GM18951 (cell line): Measurements from ENCODE around the gene COL20A1.

Experiments used
- POLR2A ChIP-seq: IDR thresholded peaks from 4 replicates; pipeline ENCODE4 v1.6.1; 2011; ENCODE audit warnings: mild to moderate bottlenecking; ENCODE audit not compliant: insufficient read length, insufficient read depth; ENCODE audit errors: extremely low read depth
- in situ Hi-C: fragments of 300-500 bp; cut with MboI; formaldehyde crosslinking; loops from one replicate; pipeline ENCODE4 v1.12.0; 2022; ENCODE audit warnings: low sequenced_read_pairs, mixed read lengths, inconsistent platforms; ENCODE audit not compliant: unreplicated experiment

COL20A1 gene

DNA sequence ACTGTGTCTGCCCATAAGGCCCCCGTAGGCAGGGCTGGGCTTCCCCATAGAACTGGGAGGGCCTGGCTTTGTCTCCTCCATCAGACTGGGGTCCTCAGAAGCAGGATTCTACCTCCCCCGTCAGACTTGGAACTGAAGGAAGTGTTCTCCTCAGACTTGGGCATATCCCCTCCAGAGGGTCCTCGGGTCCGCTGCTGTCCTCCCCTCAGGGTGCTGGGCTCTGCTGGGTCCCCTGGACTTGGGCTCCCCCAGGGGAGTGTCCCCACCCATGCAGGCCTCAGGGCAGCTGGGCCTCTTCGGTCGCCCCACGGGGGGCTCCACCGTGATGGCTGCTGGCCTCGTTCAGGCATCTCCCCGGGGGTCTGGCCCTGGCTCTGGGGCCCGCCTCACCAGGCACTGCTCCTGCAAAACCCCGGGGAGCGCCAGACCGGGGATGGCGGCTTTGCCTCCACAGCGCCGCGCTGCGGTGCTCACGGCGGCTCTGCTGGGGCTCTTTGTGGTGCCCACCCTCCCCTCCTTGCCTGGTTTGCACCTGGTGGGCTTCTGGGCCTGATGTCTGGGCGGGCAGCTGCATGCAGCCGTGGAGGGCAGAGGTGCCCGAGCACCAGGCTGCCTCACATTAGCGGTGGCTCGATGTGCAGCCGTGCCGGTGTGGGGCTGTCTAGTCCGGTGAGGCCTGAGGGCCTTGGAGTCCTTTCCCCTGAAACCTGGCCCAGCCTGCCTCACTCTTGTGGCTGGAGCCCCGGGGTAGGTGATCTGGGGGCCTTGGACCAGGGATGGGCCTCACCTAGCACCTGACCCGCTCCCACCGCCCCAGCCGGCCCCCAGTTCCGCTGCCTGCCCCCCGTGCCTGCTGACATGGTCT is 13.9 kb downstream of the COL20A1 start:
- in situ Hi-C loops, result no loop called here
- no peak for TF ChIP-seq POLR2A

DNA sequence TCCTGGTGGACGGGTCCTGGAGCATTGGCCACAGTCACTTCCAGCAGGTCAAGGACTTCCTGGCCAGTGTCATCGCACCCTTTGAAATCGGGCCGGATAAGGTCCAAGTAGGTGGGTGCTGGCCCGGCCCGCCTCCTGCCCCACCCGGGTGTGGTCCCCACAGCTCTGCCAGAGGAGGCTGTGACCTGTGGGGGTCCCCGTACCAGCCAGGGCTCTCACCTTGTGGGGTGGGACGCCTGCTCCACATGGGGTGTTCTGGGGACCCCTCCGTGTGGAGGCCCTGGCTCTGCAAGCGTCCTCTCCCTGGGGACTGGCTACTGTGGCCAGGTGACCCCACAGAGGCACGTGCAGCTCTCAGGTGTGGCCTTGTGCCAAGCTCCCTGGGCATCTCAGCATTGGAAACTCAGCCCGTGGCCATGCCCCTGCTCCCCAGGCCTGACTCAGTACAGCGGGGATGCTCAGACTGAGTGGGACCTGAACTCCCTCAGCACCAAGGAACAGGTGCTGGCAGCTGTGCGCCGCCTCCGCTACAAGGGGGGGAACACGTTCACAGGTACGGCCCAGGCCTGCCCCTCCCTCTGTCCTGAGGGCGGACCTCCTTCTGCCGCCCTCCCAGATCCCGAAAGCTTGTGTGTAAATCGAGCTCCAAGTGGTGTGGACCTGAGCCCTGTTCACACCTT is 14.7 kb downstream of the COL20A1 start:
- no peak for TF ChIP-seq POLR2A
- in situ Hi-C loops, result no loop called here

DNA sequence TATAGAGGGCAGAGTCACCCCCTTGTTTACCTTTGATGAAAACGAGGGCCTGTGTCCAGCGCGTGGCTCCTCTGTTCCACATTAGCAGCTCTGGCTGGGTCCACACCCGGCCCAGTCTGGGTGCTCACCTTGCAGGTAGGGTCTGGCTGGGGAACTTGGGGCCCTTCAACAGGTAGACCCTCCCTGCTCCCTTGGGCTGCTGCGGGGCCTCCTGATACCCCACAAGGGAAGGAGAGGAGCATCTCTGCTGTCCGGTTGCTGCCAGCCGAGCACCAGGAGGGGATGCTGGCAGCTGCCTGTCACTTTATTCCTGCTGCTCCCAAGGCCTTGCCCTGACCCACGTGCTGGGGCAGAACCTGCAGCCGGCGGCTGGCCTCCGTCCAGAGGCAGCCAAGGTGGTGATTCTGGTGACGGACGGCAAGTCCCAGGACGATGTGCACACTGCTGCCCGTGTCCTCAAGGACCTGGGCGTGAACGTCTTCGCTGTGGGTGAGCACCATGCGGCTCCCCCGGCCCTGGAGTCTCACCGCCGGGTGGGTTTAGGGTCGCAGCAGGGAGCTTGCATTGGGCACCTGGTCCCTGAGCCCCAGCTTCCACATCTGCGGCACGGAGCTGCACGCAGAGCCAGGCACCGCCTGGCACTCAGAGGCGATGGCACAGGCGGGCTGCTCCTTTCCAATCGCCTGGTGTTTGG is 15.4 kb downstream of the COL20A1 start:
- no peak for TF ChIP-seq POLR2A
- in situ Hi-C loops, result no loop called here

DNA sequence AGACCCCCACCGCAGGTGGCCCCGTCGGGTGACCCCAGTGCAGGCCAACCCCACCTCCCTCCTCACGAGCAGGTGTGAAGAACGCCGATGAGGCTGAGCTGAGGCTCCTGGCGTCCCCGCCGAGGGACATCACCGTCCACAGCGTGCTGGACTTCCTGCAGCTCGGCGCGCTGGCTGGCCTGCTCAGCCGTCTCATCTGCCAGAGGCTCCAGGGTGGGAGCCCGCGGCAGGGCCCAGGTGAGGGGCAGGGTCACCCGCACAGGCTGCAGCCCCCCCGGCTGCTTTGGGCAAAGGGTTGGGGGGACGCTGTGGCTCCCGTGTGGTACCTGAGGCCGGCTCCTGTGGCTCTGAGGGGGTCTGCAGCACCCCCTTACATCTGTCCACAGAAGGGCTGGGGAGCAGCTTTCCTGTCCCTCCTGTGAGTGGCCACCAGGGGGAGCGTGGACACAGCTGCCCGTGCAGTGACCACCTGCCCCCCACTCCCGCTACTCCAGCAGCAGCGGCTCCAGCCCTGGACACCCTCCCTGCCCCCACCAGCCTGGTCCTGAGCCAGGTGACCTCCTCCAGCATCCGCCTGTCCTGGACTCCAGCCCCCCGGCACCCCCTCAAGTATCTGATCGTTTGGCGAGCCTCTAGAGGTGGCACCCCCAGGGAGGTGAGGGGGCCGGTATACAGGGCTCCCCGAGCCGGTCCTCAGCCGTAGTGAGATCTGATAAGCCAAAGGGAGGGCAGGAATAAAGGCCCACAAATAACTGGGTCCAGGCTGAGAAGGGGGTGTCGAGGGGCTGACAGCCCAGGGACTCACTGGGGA is 16.5 kb downstream of the COL20A1 start:
- in situ Hi-C loops, result no loop called here
- TF ChIP-seq POLR2A, result no peak

DNA sequence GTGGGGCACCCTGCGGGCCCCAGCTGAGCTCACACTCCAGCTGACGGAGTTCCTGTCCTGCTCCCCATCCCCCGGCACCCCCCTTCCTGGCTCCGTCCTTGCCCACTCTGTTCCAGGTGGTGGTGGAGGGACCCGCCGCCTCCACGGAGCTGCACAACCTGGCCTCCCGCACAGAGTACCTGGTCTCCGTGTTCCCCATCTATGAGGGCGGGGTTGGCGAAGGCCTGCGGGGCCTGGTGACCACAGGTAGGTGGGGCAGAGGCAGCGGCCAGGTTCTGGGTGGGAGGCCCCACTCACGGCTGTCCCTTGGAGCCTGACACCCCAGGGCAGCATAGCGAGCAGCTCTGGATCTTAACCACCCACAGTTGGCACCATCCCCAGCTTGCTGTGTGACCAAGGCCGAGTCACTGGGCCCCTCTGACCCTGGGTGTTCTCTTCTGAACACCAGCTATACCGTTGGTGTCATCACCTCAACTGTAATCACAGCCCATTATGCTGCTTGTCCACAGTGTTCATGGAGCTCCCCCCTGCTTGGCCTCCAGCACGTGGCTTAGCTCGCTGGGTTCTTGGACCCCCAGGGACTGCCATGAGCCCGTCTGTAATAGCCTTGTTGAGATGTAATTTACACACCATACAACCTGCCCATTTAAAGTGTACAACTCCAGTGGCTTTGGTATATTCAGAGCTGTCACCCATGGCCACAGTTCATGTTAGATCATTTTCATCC is 17.4 kb downstream of the COL20A1 start:
- in situ Hi-C loops, result no loop called here
- no peak for TF ChIP-seq POLR2A

DNA sequence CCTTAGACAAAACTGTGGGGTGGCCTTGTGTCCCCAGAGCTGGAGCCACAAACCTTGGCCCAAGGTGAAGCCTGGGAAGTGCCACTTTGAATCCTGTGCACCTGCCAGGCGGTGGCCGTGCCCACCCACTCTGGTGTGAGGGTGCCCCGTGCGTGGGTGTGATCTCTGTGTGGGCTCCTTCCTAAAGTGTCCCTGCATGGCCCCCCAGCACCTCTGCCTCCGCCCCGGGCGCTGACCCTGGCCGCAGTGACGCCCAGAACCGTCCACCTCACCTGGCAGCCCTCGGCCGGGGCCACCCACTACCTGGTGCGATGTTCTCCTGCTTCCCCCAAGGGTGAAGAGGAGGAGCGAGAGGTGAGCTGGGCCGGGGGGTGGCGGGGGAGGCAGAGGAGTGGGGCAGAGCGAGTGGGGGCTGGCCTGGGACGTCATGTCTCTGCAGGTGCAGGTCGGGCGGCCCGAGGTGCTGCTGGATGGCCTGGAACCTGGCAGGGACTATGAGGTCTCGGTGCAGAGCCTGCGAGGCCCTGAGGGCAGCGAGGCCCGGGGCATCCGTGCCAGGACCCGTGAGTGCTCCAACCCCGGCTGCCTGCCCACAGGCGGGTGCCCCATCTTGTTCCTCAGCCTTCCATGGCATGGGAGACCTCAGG is 18.3 kb downstream of the COL20A1 start:
- in situ Hi-C loops, result no loop called here

DNA sequence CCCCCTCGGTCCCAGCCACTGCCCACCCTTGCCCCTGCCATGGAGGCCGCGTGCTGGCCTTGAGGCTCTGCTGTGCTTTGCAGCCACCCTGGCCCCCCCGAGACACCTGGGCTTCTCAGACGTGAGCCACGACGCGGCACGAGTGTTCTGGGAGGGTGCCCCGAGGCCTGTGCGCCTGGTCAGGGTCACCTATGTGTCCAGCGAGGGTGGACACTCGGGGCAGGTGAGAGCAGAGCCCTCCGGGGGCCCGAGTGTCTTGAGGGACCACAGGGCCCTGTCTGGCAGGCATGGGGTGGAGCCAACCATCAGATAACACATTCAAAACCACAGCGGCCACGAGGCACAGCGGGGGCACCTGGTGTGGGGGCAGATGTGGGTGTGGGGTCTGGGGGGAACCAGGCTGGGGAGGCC is 18.9 kb downstream of the COL20A1 start:
- no peak for TF ChIP-seq POLR2A
- in situ Hi-C loops, result no loop called here

More for the DNA sequence above, 18.3 kb downstream of the COL20A1 start:
- TF ChIP-seq POLR2A, result no peak

DNA sequence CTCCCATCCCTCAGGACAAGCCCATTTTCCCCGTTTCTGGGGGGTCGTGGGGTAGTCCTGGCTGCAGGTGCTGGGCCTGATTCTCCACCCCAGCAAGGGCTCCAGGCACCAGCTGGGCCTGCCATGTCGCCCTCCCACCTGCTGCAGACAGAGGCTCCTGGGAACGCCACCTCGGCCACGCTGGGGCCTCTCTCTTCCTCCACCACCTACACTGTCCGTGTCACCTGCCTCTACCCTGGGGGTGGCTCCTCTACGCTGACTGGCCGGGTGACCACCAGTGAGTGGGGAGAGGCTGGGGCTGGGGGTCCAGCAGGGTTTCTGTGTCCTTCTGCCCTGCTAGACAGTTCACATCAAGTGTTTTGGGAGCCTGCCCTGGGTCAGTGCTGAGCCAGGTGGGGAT is 19.3 kb downstream of the COL20A1 start:
- in situ Hi-C loops, result no loop called here
- TF ChIP-seq POLR2A, result no peak

DNA sequence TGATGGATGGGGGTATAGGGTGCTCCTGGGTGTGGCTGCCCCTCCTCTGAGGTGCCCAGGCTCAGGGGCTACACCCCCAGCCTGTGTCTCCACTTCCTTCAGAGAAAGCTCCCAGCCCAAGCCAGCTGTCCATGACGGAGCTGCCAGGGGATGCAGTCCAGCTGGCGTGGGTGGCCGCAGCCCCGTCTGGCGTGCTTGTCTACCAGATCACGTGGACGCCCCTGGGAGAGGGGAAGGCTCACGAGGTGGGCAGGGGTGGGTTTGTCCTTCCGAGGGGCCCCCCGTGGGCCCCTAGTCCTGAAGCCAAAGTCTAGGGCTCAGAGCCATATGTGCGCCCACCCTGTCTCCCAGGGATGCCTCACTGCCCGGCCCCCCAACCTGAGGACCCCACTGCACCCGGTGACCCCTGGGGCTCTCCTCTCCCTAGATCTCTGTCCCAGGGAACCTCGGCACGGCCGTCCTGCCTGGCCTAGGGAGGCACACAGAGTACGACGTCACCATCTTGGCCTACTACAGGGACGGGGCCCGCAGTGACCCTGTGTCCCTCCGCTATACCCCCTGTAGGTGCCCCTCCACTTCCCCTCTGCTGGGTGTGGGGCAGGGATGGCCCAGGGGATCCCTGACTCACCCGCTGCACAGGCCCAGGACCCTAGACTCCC is 19.8 kb downstream of the COL20A1 start:
- in situ Hi-C loops, result no loop called here
- no peak for TF ChIP-seq POLR2A

DNA sequence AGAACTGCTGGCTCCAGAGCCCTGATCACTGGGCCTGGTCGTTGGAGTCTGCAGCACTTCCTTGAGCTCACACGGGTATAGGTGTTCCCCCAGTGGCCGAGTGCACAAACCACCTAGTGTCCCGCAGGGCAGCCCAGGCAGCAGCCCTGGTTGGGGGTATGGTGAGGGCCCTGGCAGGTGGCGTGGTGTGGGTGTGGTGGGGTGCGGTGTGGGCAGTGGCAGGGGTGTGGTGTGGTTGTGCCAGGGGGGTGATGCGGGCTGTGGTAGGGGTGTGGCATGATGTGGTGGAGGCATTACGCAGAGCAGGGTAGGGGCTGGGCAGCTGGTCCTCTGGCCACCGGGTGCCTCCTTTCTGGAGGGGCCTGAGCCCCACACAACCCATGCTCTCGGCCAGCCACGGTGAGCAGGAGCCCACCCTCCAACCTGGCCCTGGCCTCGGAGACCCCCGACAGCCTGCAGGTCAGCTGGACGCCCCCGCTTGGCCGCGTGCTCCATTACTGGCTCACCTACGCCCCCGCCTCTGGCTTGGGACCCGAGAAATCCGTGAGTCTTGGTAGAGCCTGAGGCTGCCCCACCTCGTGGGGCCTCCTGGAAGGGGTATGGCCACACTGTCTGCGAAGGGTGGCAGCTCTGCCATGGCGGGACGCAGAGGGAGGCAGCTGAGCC is 20.5 kb downstream of the COL20A1 start:
- no peak for TF ChIP-seq POLR2A
- in situ Hi-C loops, result no loop called here

DNA sequence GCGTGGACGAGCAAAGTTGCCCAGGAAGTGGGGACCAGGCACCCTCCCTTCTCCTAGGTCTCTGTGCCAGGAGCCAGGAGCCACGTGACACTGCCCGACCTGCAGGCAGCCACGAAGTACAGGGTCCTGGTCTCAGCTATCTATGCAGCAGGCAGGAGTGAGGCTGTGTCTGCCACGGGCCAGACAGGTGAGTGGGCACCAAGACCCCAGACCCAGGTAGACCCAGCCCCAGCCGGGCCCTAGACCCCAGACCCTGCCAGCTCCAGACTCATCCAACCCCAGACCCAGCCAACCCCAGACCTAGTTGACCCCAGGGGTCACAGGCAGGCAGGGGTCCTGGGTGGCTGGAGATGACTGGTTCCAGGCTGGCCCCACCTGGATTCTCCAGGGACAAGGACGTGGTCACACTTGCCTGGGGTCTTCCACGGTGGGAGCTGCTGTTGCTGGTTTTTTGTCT is 21.1 kb downstream of the COL20A1 start:
- TF ChIP-seq POLR2A, result no peak
- in situ Hi-C loops, result no loop called here
